Stimulated activated CD4-positive, alpha-beta T cell treated with anti-CD3 and anti-CD28 coated beads, Interleukin-2, amount 100 ng/mL, for 4 hours (primary cell): ENCODE measurements around the gene PCDHGA1.
"Not testable (repeated sequence)": the region's sequence is repeated elsewhere in the genome, so short reads cannot be mapped to it uniquely, and the experiment has no call there.

Source experiments
- DNase-seq: peaks from one replicate; pipeline ENCODE4 v3.0.0-alpha.2; 2020; ENCODE audit warnings: low read depth

Gene PCDHGA1

GRCh38 chr5:141412854-141413539, 82.7 kb downstream of the PCDHGA1 start, which contains the start of gene PCDHGA10:
Gene PCDHGA10, plus strand, starts transcription at chr5:141412987. Its CDS starts 189 bp downstream, at chr5:141413176.
- DNase-seq, result no peak

DNA sequence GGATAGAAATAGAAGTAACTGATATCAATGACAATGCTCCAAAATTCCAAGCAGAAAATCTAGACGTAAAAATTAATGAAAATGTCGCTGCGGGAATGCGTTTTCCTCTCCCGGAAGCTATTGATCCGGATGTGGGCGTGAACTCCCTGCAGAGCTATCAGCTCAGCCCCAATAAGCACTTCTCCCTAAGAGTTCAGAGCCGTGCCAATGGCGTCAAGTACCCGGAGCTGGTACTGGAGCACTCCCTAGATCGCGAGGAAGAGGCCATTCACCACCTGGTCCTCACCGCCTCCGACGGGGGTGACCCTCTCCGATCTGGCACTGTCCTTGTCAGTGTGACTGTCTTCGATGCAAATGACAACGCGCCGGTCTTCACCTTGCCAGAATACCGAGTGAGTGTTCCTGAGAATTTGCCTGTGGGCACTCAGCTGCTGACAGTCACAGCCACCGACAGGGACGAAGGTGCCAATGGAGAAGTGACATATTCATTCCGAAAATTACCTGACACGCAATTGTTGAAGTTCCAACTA, 83.3 kb downstream of the PCDHGA1 start:
- no peak for DNase-seq

DNA sequence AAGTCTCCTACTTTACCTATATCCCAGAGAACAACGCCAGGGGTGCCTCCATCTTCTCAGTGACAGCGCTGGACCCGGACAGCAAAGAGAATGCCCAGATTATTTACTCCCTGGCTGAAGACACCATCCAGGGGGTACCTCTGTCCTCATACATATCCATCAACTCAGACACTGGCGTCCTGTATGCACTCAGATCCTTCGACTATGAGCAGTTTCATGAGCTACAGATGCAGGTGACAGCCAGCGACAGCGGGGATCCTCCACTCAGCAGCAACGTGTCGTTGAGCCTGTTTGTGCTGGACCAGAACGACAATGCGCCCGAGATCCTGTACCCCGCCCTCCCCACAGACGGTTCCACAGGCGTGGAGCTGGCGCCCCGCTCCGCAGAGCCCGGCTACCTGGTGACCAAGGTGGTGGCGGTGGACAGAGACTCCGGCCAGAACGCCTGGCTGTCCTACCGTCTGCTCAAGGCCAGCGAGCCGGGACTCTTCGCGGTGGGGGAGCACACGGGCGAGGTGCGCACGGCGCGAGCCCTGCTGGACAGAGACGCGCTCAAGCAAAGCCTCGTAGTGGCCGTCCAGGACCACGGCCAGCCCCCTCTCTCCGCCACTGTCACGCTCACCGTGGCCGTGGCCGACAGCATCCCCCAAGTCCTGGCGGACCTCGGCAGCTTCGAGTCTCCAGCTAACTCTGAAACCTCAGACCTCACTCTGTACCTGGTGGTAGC, 84.4 kb downstream of the PCDHGA1 start:
- not testable (repeated sequence) for DNase-seq

- not testable (repeated sequence) for DNase-seq
These were observed 84.9 kb downstream of the PCDHGA1 start for GRCh38 chr5:141415275-141415618.

DNA sequence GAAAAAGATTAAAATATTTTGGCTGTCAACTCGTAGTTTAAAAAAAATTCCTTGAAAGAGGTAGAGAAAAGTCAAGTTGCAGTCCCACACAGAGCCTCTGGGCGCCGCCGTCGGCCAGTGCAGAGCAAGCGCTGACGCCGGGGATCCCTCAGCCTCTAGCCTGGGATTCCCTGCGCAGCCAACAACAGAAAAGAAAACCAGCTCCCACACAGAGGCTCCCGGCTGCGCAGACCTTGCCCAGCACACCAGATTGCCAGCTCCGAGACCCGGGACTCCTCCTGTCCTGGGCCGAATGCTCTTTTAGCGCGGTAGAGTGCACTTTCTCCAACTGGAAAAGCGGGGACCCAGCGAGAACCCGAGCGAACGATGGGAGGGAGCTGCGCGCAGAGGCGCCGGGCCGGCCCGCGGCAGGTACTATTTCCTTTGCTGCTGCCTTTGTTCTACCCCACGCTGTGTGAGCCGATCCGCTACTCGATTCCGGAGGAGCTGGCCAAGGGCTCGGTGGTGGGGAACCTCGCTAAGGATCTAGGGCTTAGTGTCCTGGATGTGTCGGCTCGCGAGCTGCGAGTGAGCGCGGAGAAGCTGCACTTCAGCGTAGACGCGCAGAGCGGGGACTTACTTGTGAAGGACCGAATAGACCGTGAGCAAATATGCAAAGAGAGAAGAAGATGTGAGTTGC, 87.3 kb downstream of the PCDHGA1 start, which contains the start of gene PCDHGB7:
Gene PCDHGB7, plus strand, starts transcription at position 184 of the 679 bp plus-strand sequence. Its CDS starts 183 bp downstream, at position 367.
- DNase-seq, result not testable (repeated sequence)

DNA sequence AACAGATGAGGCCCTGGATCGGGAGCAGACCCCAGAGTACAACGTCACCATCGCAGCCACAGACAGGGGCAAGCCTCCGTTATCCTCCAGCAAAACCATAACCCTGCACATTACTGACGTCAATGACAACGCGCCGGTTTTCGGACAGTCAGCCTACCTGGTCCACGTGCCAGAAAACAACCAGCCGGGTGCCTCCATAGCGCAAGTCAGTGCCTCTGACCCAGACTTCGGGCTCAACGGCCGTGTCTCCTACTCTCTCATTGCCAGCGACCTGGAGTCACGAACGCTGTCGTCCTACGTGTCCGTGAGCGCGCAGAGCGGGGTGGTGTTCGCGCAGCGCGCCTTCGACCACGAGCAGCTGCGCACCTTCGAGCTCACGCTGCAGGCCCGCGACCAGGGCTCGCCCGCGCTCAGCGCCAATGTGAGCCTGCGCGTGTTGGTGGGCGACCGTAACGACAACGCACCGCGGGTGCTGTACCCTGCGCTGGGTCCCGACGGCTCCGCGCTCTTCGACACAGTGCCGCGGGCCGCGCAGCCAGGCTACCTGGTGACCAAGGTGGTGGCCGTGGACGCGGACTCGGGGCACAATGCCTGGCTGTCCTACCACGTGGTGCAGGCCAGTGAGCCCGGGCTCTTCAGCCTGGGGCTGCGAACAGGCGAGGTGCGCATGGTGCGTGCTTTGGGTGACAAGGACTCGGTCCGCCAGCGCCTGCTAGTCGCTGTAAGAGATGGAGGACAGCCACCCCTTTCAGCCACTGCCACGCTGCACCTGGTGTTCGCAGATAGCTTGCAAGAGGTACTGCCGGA, 89.0 kb downstream of the PCDHGA1 start:
- DNase-seq, result no peak

GRCh38 chr5:141420855-141421488, 90.7 kb downstream of the PCDHGA1 start, which contains the start of gene PCDHGA11:
Gene PCDHGA11, plus strand, starts transcription at chr5:141421051. Its CDS starts 177 bp downstream, at chr5:141421228.
- no peak for DNase-seq

- DNase-seq, result no peak
These were observed 91.2 kb downstream of the PCDHGA1 start for GRCh38 chr5:141421489-141421855.

DNA sequence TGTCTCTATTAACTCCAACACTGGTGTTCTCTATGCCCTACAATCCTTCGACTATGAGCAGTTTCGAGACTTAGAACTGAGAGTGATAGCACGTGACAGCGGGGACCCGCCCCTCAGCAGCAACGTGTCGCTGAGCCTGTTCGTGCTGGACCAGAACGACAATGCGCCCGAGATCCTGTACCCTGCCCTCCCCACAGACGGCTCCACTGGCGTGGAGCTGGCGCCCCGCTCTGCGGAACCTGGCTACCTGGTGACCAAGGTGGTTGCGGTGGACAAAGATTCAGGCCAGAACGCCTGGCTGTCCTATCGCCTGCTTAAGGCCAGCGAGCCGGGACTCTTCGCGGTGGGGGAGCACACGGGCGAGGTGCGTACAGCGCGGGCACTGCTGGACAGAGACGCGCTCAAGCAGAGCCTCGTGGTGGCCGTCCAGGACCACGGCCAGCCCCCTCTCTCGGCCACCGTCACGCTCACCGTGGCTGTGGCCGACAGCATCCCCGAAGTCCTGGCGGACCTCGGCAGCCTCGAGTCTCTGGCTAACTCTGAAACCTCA, 92.5 kb downstream of the PCDHGA1 start:
- no peak for DNase-seq

DNA sequence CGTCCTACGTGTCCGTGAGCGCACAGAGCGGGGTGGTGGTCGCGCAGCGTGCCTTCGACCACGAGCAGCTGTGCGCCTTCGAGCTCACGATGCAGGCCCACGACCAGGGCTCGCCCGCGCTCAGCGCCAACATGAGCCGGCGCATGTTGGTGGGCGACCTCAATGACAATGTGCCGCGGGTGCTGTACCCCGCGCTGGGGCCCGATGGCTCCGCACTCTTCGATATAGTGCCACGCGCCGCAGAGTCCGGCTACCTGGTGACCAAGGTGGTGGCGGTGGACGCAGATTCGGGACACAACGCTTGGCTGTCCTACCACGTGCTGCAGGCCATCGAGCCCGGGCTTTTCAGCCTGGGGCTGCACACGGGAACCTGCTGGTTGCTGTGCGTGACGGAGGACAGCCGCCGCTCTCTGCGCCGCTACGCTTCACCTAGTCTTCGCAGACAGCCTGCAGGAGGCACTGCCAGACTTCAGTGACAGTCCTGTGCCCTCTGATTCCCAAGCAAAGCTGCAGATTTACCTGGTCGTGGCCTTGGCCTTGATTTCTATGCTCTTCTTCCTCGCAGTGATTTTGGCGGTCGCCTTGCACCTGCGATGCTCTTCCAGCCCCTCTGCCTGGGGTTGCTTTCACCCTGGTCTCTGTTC, 97.6 kb downstream of the PCDHGA1 start:
- no peak for DNase-seq

DNA sequence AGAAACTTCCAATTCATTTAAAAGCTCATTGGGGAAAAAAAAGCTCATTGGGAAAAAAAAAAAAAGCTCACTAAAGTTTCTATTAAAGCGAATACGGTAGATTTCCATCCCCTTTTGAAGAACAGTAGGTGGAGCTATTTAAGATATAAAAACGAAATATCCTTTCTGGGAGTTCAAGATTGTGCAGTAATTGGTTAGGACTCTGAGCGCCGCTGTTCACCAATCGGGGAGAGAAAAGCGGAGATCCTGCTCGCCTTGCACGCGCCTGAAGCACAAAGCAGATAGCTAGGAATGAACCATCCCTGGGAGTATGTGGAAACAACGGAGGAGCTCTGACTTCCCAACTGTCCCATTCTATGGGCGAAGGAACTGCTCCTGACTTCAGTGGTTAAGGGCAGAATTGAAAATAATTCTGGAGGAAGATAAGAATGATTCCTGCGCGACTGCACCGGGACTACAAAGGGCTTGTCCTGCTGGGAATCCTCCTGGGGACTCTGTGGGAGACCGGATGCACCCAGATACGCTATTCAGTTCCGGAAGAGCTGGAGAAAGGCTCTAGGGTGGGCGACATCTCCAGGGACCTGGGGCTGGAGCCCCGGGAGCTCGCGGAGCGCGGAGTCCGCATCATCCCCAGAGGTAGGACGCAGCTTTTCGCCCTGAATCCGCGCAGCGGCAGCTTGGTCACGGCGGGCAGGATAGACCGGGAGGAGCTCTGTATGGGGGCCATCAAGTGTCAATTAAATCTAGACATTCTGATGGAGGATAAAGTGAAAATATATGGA, 100.2 kb downstream of the PCDHGA1 start, which contains the start of gene PCDHGA12:
Gene PCDHGA12, plus strand, starts transcription at position 176 of the 782 bp plus-strand sequence. Its CDS starts 253 bp downstream, at position 429.
- DNase-seq, result no peak

DNA sequence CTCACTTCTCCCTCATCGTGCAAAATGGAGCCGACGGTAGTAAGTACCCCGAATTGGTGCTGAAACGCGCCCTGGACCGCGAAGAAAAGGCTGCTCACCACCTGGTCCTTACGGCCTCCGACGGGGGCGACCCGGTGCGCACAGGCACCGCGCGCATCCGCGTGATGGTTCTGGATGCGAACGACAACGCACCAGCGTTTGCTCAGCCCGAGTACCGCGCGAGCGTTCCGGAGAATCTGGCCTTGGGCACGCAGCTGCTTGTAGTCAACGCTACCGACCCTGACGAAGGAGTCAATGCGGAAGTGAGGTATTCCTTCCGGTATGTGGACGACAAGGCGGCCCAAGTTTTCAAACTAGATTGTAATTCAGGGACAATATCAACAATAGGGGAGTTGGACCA, 101.0 kb downstream of the PCDHGA1 start:
- no peak for DNase-seq

DNA sequence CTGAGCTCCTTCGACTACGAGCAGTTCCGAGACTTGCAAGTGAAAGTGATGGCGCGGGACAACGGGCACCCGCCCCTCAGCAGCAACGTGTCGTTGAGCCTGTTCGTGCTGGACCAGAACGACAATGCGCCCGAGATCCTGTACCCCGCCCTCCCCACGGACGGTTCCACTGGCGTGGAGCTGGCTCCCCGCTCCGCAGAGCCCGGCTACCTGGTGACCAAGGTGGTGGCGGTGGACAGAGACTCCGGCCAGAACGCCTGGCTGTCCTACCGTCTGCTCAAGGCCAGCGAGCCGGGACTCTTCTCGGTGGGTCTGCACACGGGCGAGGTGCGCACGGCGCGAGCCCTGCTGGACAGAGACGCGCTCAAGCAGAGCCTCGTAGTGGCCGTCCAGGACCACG, 102.0 kb downstream of the PCDHGA1 start:
- DNase-seq, result not testable (repeated sequence)

DNA sequence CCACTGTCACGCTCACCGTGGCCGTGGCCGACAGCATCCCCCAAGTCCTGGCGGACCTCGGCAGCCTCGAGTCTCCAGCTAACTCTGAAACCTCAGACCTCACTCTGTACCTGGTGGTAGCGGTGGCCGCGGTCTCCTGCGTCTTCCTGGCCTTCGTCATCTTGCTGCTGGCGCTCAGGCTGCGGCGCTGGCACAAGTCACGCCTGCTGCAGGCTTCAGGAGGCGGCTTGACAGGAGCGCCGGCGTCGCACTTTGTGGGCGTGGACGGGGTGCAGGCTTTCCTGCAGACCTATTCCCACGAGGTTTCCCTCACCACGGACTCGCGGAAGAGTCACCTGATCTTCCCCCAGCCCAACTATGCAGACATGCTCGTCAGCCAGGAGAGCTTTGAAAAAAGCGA, 102.4 kb downstream of the PCDHGA1 start:
- not testable (repeated sequence) for DNase-seq

DNA sequence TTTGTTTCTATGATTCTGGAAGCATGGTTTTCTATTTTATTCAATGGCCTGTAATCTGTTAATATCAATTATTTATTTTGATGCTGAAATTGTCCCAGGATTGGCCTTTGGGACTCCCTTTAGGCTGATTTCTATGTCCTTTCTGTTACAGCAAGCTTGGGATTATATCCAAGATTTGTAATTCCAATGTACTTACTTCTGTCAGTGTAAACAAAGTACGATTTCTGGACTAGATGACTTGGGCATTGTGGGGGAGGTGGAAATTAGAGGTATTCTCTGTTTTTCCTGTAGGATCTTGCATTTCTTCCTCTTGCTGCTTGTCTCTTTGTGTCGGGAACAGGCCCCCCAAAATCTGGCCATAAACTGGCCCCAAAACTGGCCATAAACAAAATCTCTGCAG, 103.7 kb downstream of the PCDHGA1 start:
- no peak for DNase-seq

DNA sequence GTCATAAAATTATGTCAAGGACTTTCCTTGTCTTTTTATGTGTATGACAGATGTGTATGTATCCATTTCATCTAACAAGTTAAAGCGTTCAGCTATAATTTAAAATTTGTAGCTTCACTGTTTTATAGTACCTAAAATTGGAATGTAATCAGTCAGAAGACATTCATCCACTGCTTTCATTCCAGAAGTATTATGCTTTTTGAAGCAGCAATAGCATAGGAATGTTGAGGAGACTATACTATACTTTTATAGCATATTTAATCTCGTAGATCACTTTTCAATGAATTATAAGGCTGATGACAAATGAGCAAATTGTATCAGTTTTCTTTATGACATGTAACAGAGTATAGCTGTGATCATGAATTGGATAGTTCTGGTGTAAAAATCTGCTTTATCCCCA, 106.9 kb downstream of the PCDHGA1 start:
- DNase-seq, result no peak

- no peak for DNase-seq
These were observed 109.3 kb downstream of the PCDHGA1 start for GRCh38 chr5:141439411-141440141.

- DNase-seq, result no peak
These were observed 110.0 kb downstream of the PCDHGA1 start for GRCh38 chr5:141440341-141440740.
